Muscle of leg (tissue), 11 donors: ENCODE results near the gene SLC52A1. TPM values are rescaled to one million over a fixed set of nuclear protein-coding genes. Genes with fewer than 3 reads are reported as not detected.
A peak's percentile ranks its signal among the peaks of the same experiment; 100 is the strongest.

Source experiments
- DNase-seq: peaks from one replicate; pipeline ENCODE4 v3.0.0; 2013
- H3K27ac ChIP-seq: one replicate; pipeline ENCODE4 v1.5.1; 2013; ENCODE audit warnings: mild to moderate bottlenecking, low read length, control low read depth
- H3K27me3 ChIP-seq: one replicate; pipeline ENCODE4 v1.6.1; 2013; ENCODE audit warnings: low read length; ENCODE audit not compliant: control insufficient read depth, insufficient read depth
- H3K36me3 ChIP-seq: one replicate; pipeline ENCODE4 v1.6.1; 2013; ENCODE audit warnings: low read length; ENCODE audit not compliant: control insufficient read depth, insufficient read depth
- H3K4me1 ChIP-seq: one replicate; pipeline ENCODE4 v1.6.1; 2013; ENCODE audit warnings: low read length; ENCODE audit not compliant: control insufficient read depth, insufficient read depth
- H3K4me3 ChIP-seq: one replicate; pipeline ENCODE4 v1.5.1; 2013; ENCODE audit warnings: low read length, control low read depth
- H3K9me3 ChIP-seq: replicated peaks from 2 replicates; pipeline ENCODE4 v1.6.1; 2013; ENCODE audit warnings: low read depth, low read length; ENCODE audit not compliant: control insufficient read depth
- WGBS: methylation state at CpG from one replicate; pipeline ENCODE4 v1.1.5; 2013; ENCODE audit warnings: missing lambda C conversion rate; ENCODE audit not compliant: insufficient coverage; 5-methylcytosine and 5-hydroxymethylcytosine counted together
- polyA plus RNA-seq, 8 donors: library from polyadenylated mRNA; unstranded; fragments of 120-200 nt; gene quantifications; one replicate each; pipeline versions ENCODE4 v1.2.1 to v1.2.3, GENCODE V29; 2013; ENCODE audit warnings: inconsistent platforms in 1 of 8, low replicate concordance in 1 of 8; ENCODE audit not compliant: insufficient read length in 8 of 8, insufficient read depth in 1 of 8
- total RNA-seq: library from RNA; stranded (reverse); fragments of 120-200 nt; gene quantifications from one replicate; pipeline ENCODE4 v1.2.4, GENCODE V29; 2013

Gene SLC52A1
- total and polyA plus RNA-seq, 9 donors = 0.04 to 0.31 (median 0.11) TPM; not detected in 1

GRCh38 chr17:5050278-5050677, 15.1 kb upstream of the SLC52A1 start:
- Histone ChIP-seq H3K4me1 (peaks cover 13% of the 10 kb centered on the region), H3K4me3 (no peak overlapping the region), H3K9me3 (no peaks in the 10 kb centered on the region), H3K36me3 (no peaks in the 10 kb centered on the region), H3K27me3 (no peaks in the 10 kb centered on the region), H3K27ac (no peak overlapping the region)
- WGBS = 13% methylated on average over 2 of the region's 9 CpGs
- peak; percentile 94 for DNase-seq

GRCh38 chr17:5049314-5049841, 14.2 kb upstream of the SLC52A1 start:
- H3K27ac ChIP-seq = peak overlapping the region; percentile 78
- DNase-seq = peak; percentile 64
- no peaks in the 10 kb centered on the region for H3K9me3 ChIP-seq
- WGBS = 13% methylated on average over 1 of the region's 5 CpGs
- H3K27me3 ChIP-seq = no peaks in the 10 kb centered on the region
- H3K4me3 ChIP-seq = no peak overlapping the region
- H3K4me1 ChIP-seq = peaks cover 13% of the 10 kb centered on the region
- H3K36me3 ChIP-seq = no peaks in the 10 kb centered on the region

GRCh38 chr17:5047446-5047845, 12.2 kb upstream of the SLC52A1 start:
- H3K4me3 ChIP-seq = no peak overlapping the region
- peak; percentile 90 for DNase-seq
- no peaks in the 10 kb centered on the region for H3K27me3 ChIP-seq
- WGBS = no CpG with 5 or more reads among the region's 2 CpGs
- peaks cover 13% of the 10 kb centered on the region for H3K4me1 ChIP-seq
- H3K27ac ChIP-seq = no peak overlapping the region
- H3K36me3 ChIP-seq = no peaks in the 10 kb centered on the region
- no peaks in the 10 kb centered on the region for H3K9me3 ChIP-seq

GRCh38 chr17:5045496-5045895, 10.3 kb upstream of the SLC52A1 start:
- Histone ChIP-seq H3K36me3 (no peaks in the 10 kb centered on the region), H3K27ac (no peak overlapping the region), H3K4me3 (no peak overlapping the region), H3K9me3 (no peaks in the 10 kb centered on the region), H3K27me3 (no peaks in the 10 kb centered on the region), H3K4me1 (peaks cover 13% of the 10 kb centered on the region)
- no peak for DNase-seq
- WGBS = 100% methylated on average over 1 of the region's 6 CpGs

GRCh38 chr17:5044630-5045029, 9.4 kb upstream of the SLC52A1 start:
- no peak for DNase-seq
- 100% methylated on average over 1 of the region's 5 CpGs for WGBS
- H3K36me3 ChIP-seq = no peaks in the 10 kb centered on the region
- H3K4me3 ChIP-seq = no peak overlapping the region
- no peaks in the 10 kb centered on the region for H3K27me3 ChIP-seq
- no peak overlapping the region for H3K27ac ChIP-seq
- H3K9me3 ChIP-seq = no peaks in the 10 kb centered on the region
- H3K4me1 ChIP-seq = peaks cover 6% of the 10 kb centered on the region

- no peak overlapping the region for H3K27ac ChIP-seq
- no peaks in the 10 kb centered on the region for H3K9me3 ChIP-seq
- H3K4me1 ChIP-seq = no peaks in the 10 kb centered on the region
- no peaks in the 10 kb centered on the region for H3K27me3 ChIP-seq
- no peaks in the 10 kb centered on the region for H3K36me3 ChIP-seq
- H3K4me3 ChIP-seq = no peak overlapping the region
- DNase-seq = no peak
- 94% methylated on average over 1 of the region's 1 CpG for WGBS
Observed at GRCh38 chr17:5043524-5043923, 8.3 kb upstream of the SLC52A1 start.

- H3K27ac ChIP-seq = no peak overlapping the region
- no peaks in the 10 kb centered on the region for H3K27me3 ChIP-seq
- WGBS = 67% methylated on average over 2 of the region's 15 CpGs
- H3K4me3 ChIP-seq = no peak overlapping the region
- H3K9me3 ChIP-seq = no peaks in the 10 kb centered on the region
- DNase-seq = no peak
- no peaks in the 10 kb centered on the region for H3K36me3 ChIP-seq
- no peaks in the 10 kb centered on the region for H3K4me1 ChIP-seq
Observed at GRCh38 chr17:5042157-5043022, 7.2 kb upstream of the SLC52A1 start.

- no peak for DNase-seq
- no peak overlapping the region for H3K4me3 ChIP-seq
- no peaks in the 10 kb centered on the region for H3K36me3 ChIP-seq
- H3K27me3 ChIP-seq = peaks cover 15% of the 10 kb centered on the region
- WGBS = 90% methylated on average over 14 of the region's 14 CpGs
- H3K27ac ChIP-seq = no peak overlapping the region
- no peaks in the 10 kb centered on the region for H3K9me3 ChIP-seq
- H3K4me1 ChIP-seq = peaks cover 4% of the 10 kb centered on the region
Observed at GRCh38 chr17:5034651-5035050, 575 bp downstream of the SLC52A1 start.

GRCh38 chr17:5034063-5034462, 1.2 kb downstream of the SLC52A1 start:
- Histone ChIP-seq H3K9me3 (no peaks in the 10 kb centered on the region), H3K4me1 (peaks cover 4% of the 10 kb centered on the region), H3K27ac (no peak overlapping the region), H3K4me3 (no peak overlapping the region), H3K36me3 (no peaks in the 10 kb centered on the region), H3K27me3 (peaks cover 15% of the 10 kb centered on the region)
- DNase-seq = no peak
- WGBS = 88% methylated on average over 4 of the region's 5 CpGs

GRCh38 chr17:5033352-5034015, 1.7 kb downstream of the SLC52A1 start:
- Histone ChIP-seq H3K27me3 (peaks cover 15% of the 10 kb centered on the region), H3K4me3 (no peak overlapping the region), H3K4me1 (peaks cover 4% of the 10 kb centered on the region), H3K27ac (no peak overlapping the region), H3K36me3 (no peaks in the 10 kb centered on the region), H3K9me3 (no peaks in the 10 kb centered on the region)
- DNase-seq = no peak
- 84% methylated on average over 11 of the region's 13 CpGs for WGBS
